Psoas muscle (tissue), 8 donors: Measurements from ENCODE around the gene LST1. TPM values are rescaled to one million over a fixed set of nuclear protein-coding genes. Genes with fewer than 3 reads are reported as not detected.

ENCODE experiments used
- ATAC-seq, 4 donors: fragments of 200-7000 bp; cut with Tn5 transposase; one replicate each; pipeline ENCODE4 v1.9.1; 2020; ENCODE audit warnings: moderate library complexity in 3 of 4, mild to moderate bottlenecking in 2 of 4
- DNase-seq, 2 donors: peaks; one replicate each; pipeline ENCODE4 v3.0.0-alpha.2; 2020
- H3K27ac ChIP-seq: fragments of 200-600 bp; one replicate; pipeline ENCODE4 v1.8.0; 2022
- H3K27me3 ChIP-seq, 3 donors: fragments of 200-600 bp in 1 of 3; one replicate each; pipeline versions ENCODE4 v1.6.1 to v1.8.0; 2013 to 2022; ENCODE audit warnings: low read length in 2 of 3, mild to moderate bottlenecking in 2 of 3, moderate library complexity in 1 of 3; ENCODE audit not compliant: insufficient read depth in 3 of 3
- H3K36me3 ChIP-seq, 2 donors: fragments of 200-600 bp in 1 of 2; one replicate each; pipeline versions ENCODE4 v1.6.1 to v1.8.0; 2013 to 2022; ENCODE audit warnings: low read depth in 1 of 2, mild to moderate bottlenecking in 1 of 2, moderate library complexity in 1 of 2; ENCODE audit not compliant: insufficient read depth in 1 of 2
- H3K4me1 ChIP-seq: fragments of 200-600 bp; one replicate; pipeline ENCODE4 v1.8.0; 2022
- H3K4me3 ChIP-seq: fragments of 200-600 bp; one replicate; pipeline ENCODE4 v1.8.0; 2022; ENCODE audit warnings: mild to moderate bottlenecking
- H3K9me3 ChIP-seq: fragments of 200-600 bp; one replicate; pipeline ENCODE4 v1.8.0; 2022
- WGBS, 3 donors: extraction: QIAGEN DNeasy Blood & Tissue Kit; methylation state at CpG; one replicate each; pipeline versions ENCODE4 v1.1.6 to v1.1.7; 2013; 5-methylcytosine and 5-hydroxymethylcytosine counted together
- intact Hi-C, 2 donors: fragments of 100-400 bp; cut with DNase I; formaldehyde crosslinking; loops; one replicate each; pipeline versions ENCODE4 v1.11.0 to v1.14.2; 2022
- polyA plus RNA-seq, 3 donors: library from polyadenylated mRNA; stranded (reverse); fragments of 200-250 nt; gene quantifications; one replicate each; pipeline ENCODE4 v1.2.3, GENCODE V29; 2013
- total RNA-seq, 4 donors: library from RNA; stranded (reverse); fragmentation: NEBNext Ultra II Directional in 2 of 4; extraction: Animal tissue kit (Norgen Biotek cat#: 25700) in 2 of 4; gene quantifications; one replicate each; pipeline versions ENCODE4 v1.2.1 to v1.2.4, GENCODE V29; 2021 to 2023
- TF ChIP-seq, protein P1 (sequence below): fragments of 200-600 bp; IDR thresholded peaks from one replicate; pipeline ENCODE4 v1.8.0; 2022; ENCODE audit warnings: antibody characterized with exemption
- donor health status: healthy with polysubstance abuse.
- donor health status: DM: no; HTN: no; CAD: no; lungs with moderate emphysema.
- donor health status: Bipolar disorder and iron deficiency.
- donor health status: healthy.
- donor health status: DM: yes; HTN: yes; CAD: no.
- donor health status: DM: no; HTN: no; CAD: no.
- donor health status: DM: no; HTN: no; CAD: no.
- donor health status: DM: yes; HTN: yes; CAD: no.

The LST1 gene
- total and polyA plus RNA-seq, 7 donors = 1.2 to 5.6 (median 1.8) TPM

- Histone ChIP-seq H3K4me3 (peak within 1 kb of the TSS; percentile 88), H3K4me1 (peaks cover 29% of the 10 kb centered on the region), H3K27ac (peak within 1 kb of the TSS; percentile 92), H3K9me3 (no peaks in the 10 kb centered on the region), H3K36me3 (peaks cover 18 to 35% of the 10 kb centered on the region in 2 donors), H3K27me3 (no peaks in the 10 kb centered on the region)
- DNase-seq = peak; percentile 96 to 98
- TF ChIP-seq, protein P1, sequence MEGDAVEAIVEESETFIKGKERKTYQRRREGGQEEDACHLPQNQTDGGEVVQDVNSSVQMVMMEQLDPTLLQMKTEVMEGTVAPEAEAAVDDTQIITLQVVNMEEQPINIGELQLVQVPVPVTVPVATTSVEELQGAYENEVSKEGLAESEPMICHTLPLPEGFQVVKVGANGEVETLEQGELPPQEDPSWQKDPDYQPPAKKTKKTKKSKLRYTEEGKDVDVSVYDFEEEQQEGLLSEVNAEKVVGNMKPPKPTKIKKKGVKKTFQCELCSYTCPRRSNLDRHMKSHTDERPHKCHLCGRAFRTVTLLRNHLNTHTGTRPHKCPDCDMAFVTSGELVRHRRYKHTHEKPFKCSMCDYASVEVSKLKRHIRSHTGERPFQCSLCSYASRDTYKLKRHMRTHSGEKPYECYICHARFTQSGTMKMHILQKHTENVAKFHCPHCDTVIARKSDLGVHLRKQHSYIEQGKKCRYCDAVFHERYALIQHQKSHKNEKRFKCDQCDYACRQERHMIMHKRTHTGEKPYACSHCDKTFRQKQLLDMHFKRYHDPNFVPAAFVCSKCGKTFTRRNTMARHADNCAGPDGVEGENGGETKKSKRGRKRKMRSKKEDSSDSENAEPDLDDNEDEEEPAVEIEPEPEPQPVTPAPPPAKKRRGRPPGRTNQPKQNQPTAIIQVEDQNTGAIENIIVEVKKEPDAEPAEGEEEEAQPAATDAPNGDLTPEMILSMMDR = no peak
- 0 to 1% (median 1%) methylated on average over 43 of the region's 43 CpGs for WGBS, 3 donors
- peak; percentile 93 to 94 (median 94) for ATAC-seq
- intact Hi-C loops = loop anchor here (5.0 to 10.0 kb wide), 4 partner anchors 45 to 423 kb away; partner anchors contain the start of genes EHMT2 (in 1 of the 2) and MICB (in 1 of the 2)
Observed at GRCh38 chr6:31541658-31542521, 44.2 kb upstream of the LST1 start, which contains the start of gene DDX39B. Gene DDX39B, minus strand, starts transcription at chr6:31542003. Its CDS starts 1,471 bp downstream, at chr6:31540532.

GRCh38 chr6:31543639-31544038 is 42.4 kb upstream of the LST1 start:
- DNase-seq (no peak), ATAC-seq (no peak)
- peaks cover 13 to 18% of the 10 kb centered on the region in 2 donors for H3K36me3 ChIP-seq
- H3K4me3 ChIP-seq = no peak overlapping the region
- TF ChIP-seq, protein P1 = no peak
- H3K27ac ChIP-seq = no peak overlapping the region
- WGBS, 3 donors = 93 to 96% (median 94%) methylated on average over 6 of the region's 6 CpGs
- H3K9me3 ChIP-seq = no peaks in the 10 kb centered on the region
- H3K4me1 ChIP-seq = peaks cover 36% of the 10 kb centered on the region
- no peaks in the 10 kb centered on the region for H3K27me3 ChIP-seq
- intact Hi-C loops = loop anchor here (5.0 to 10.0 kb wide), 4 partner anchors 46 to 421 kb away; partner anchors contain the start of genes EHMT2 (in 1 of the 2) and MICB (in 1 of the 2)

- intact Hi-C loops = loop anchor here (5.0 to 10.0 kb wide), 8 partner anchors 38 to 420 kb away; partner anchors contain the start of genes LTB (in 2 of the 2), AIF1 (in 1 of the 2), C6orf47 (in 1 of the 2) and EHMT2 (in 1 of the 2)
- 53 to 56% (median 56%) methylated on average over 2 of the region's 2 CpGs for WGBS, 3 donors
- Histone ChIP-seq H3K9me3 (no peaks in the 10 kb centered on the region), H3K4me1 (peaks cover 30% of the 10 kb centered on the region), H3K27me3 (no peaks in the 10 kb centered on the region), H3K27ac (no peak overlapping the region), H3K36me3 (peaks cover 7 to 18% of the 10 kb centered on the region in 2 donors), H3K4me3 (no peak overlapping the region)
- DNase-seq = no peak
- TF ChIP-seq, protein P1 = no peak
- ATAC-seq = no peak
Observed at GRCh38 chr6:31544676-31545075, 41.4 kb upstream of the LST1 start.

DNA sequence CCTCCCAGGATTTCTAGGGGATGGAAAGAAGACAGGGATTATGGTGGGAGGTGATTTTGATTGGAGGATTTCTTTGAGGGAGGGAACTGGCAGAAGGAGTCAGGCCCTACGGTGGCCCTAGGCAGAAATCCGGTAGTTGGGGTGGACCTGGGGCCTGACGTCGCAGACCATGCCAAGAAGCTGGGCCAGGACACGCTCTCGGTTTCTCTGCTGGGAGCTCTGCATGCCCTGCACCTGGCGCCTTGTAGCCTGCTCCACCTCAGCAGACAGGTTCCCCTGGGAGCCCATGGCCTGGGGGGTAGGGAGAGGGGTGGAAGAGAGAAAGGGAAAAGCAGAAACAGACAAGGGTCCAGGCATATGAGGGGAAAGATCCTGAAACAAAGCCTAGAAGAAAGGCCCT is 40.8 kb upstream of the LST1 start:
- Histone ChIP-seq H3K4me3 (no peak overlapping the region), H3K9me3 (no peaks in the 10 kb centered on the region), H3K27me3 (no peaks in the 10 kb centered on the region), H3K36me3 (peaks cover 4 to 18% of the 10 kb centered on the region in 2 donors), H3K4me1 (peaks cover 24% of the 10 kb centered on the region), H3K27ac (no peak overlapping the region)
- no peak for DNase-seq
- TF ChIP-seq, protein P1 = no peak
- no peak for ATAC-seq
- intact Hi-C loops = loop anchor here (5.0 to 10.0 kb wide), 7 partner anchors 37 to 420 kb away; partner anchors contain the start of genes LTB (in 2 of the 2), AIF1 (in 1 of the 2), C6orf47 (in 1 of the 2) and EHMT2 (in 1 of the 2)
- WGBS, 3 donors = 61 to 69% (median 66%) methylated on average over 7 of the region's 7 CpGs
